Lower leg skin (tissue), 4 donors: ENCODE data around the gene MEX3A. TPM values are rescaled to one million over a fixed set of nuclear protein-coding genes. Genes with fewer than 3 reads are reported as not detected.

ENCODE experiments used
- DNase-seq, 2 donors: peaks; one replicate each; pipeline ENCODE4 v3.0.0-alpha.2; 2019; ENCODE audit warnings: low spot score in 2 of 2
- H3K4me3 ChIP-seq: fragments of 200-600 bp; sonication (generic); 2 replicates; pipeline ENCODE4 v1.5.1; 2017; ENCODE audit warnings: mild to moderate bottlenecking, low read depth; ENCODE audit not compliant: poor library complexity, severe bottlenecking
- CTCF ChIP-seq, 3 donors: fragments of 450-650 bp; IDR thresholded peaks; one replicate each; pipeline ENCODE4 v1.5.1; 2016; ENCODE audit warnings: antibody characterized with exemption in 3 of 3, mild to moderate bottlenecking in 3 of 3, moderate library complexity in 2 of 3
- POLR2A ChIP-seq, 2 donors: fragments of 450-650 bp; IDR thresholded peaks; one replicate each; pipeline ENCODE4 v1.6.1; 2016 to 2017; ENCODE audit warnings: antibody characterized with exemption in 2 of 2, mild to moderate bottlenecking in 1 of 2, moderate library complexity in 1 of 2
- WGBS, 2 donors: methylation state at CpG; one replicate each; pipeline ENCODE4 v1.1.5; 2018; 5-methylcytosine and 5-hydroxymethylcytosine counted together
- intact Hi-C: fragments of 100-400 bp; cut with DNase I; formaldehyde crosslinking; loops from one replicate; pipeline ENCODE4 v1.15.0; 2023; ENCODE audit warnings: low total_unique reads
- total RNA-seq, 4 donors: library from RNA; depleted of rRNA; stranded (reverse); fragments of >200 nt; gene quantifications; one replicate each; pipeline ENCODE4 v1.1.0, GENCODE V29; 2016

Gene MEX3A
- total RNA-seq, 4 donors from 2014 or later: 0.21 to 1.1 (median 0.67) TPM

GRCh38 chr1:156078728-156079127 is 3.5 kb downstream of the MEX3A start:
- 86 to 87% methylated on average over 5 of the region's 5 CpGs for WGBS, 2 donors
- DNase-seq: no peak
- H3K4me3 ChIP-seq: no peak overlapping the region
- intact Hi-C loops: no loop called here
- TF ChIP-seq POLR2A (IDR thresholded peaks at IDR 0.05): no peak

- no peak overlapping the region for H3K4me3 ChIP-seq
- whole genome bisulfite sequencing, 2 donors: 86 to 91% methylated on average over 19 of the region's 19 CpGs
- TF ChIP-seq POLR2A (IDR thresholded peaks at IDR 0.05): no peak
- no peak for TF ChIP-seq CTCF (IDR thresholded peaks at IDR 0.05)
These were observed 4.9 kb downstream of the MEX3A start for GRCh38 chr1:156077430-156077760.

DNA sequence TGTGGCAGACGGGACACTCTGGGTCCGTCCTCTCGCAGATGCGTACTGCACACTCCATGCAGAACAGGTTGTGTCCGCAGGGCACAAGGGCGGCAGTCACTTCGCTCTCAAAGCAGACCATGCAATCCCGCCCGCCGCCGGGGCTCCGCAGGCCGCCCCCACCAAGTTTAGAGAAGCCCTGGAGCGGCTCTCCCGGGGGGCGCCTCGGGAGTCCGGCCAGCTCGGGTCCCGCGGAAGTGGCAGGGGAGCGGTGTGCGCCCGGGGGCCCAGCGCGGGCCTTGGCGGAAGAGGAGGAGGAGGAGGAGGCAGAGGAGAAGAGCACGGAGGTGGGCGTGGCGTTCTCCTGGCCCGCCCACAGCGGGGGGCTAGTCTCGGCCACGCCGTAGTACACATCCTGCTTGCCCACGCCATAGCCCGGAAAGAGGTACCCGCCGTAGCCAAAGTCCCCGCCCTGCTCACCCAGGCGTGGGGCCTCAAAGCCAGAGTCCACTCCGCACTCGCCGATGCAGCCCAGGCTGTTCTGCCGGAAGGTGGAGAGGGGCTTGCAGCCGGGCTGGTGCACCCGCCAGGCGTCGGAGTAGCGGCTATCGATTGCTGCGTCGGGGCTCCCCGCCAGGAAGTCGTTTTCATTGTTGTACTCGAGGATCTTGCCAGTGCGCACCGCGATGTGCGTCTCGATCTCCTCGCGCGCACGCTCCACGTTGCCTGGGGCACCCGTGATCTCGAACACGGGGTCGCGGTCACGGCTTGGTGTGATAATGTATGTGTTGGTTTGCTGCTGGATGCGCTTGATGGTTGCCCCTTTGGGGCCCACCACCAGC is 5.4 kb downstream of the MEX3A start:
- DNase-seq: no peak
- intact Hi-C loops: no loop called here

More at GRCh38 chr1:156077430-156077760, 4.9 kb downstream of the MEX3A start:
- DNase-seq: no peak
- intact Hi-C loops: no loop called here

GRCh38 chr1:156075775-156076204 is 6.5 kb downstream of the MEX3A start:
- 65 to 67% methylated on average over 4 of the region's 4 CpGs for WGBS, 2 donors
- TF ChIP-seq CTCF (IDR thresholded peaks at IDR 0.05) (no peak), POLR2A (IDR thresholded peaks at IDR 0.05) (no peak)
- no peak overlapping the region for H3K4me3 ChIP-seq
- DNase-seq: no peak
- intact Hi-C loops: no loop called here

More for the DNA sequence above, 5.4 kb downstream of the MEX3A start:
- H3K4me3 ChIP-seq: no peak overlapping the region
- TF ChIP-seq POLR2A (IDR thresholded peaks at IDR 0.05) (no peak), CTCF (IDR thresholded peaks at IDR 0.05) (no peak)
- WGBS, 2 donors: 62 to 71% methylated on average over 57 to 72 of the region's 73 CpGs

GRCh38 chr1:156075162-156075561 is 7.1 kb downstream of the MEX3A start:
- DNase-seq: no peak
- 22 to 40% methylated on average over 3 of the region's 3 CpGs for WGBS, 2 donors
- intact Hi-C loops: no loop called here
- no peak for TF ChIP-seq CTCF (IDR thresholded peaks at IDR 0.05)
- no peak for TF ChIP-seq POLR2A (IDR thresholded peaks at IDR 0.05)
- H3K4me3 ChIP-seq: no peak overlapping the region

- no peak for DNase-seq
- intact Hi-C loops: no loop called here
- TF ChIP-seq POLR2A (IDR thresholded peaks at IDR 0.05) (no peak), CTCF (IDR thresholded peaks at IDR 0.05) (no peak)
- 24 to 57% methylated on average over 7 to 8 of the region's 8 CpGs for WGBS, 2 donors
- H3K4me3 ChIP-seq: no peak overlapping the region
These were observed 7.6 kb downstream of the MEX3A start for GRCh38 chr1:156074661-156075060.
